ENCODE data around the gene LNPEP.

Gene LNPEP

GRCh38 chr5:96990102-96990501 lies 54.2 kb downstream of the LNPEP start:
- no peaks in the 10 kb centered on the region for H3K27me3 ChIP-seq (ENCODE audit: control insufficient read depth in 1 of 2, insufficient read depth in 2 of 2, low read length in 2 of 2)
- no peak overlapping the region for H3K9ac ChIP-seq (ENCODE audit: low read length)
- no peak overlapping the region for H3K27ac ChIP-seq (ENCODE audit: low read depth, low read length)
- H3K4me3 ChIP-seq (ENCODE audit: low read depth in 1 of 2, low read length in 2 of 2): no peak overlapping the region
- no peaks in the 10 kb centered on the region for H3K9me3 ChIP-seq (ENCODE audit: low read length)
- H3K4me1 ChIP-seq (ENCODE audit: insufficient read depth, low read length): peaks cover under 1% of the 10 kb centered on the region
- peaks cover 15% of the 10 kb centered on the region for H3K36me3 ChIP-seq (ENCODE audit: insufficient read depth, low read length)

GRCh38 chr5:96991708-96992107 lies 55.8 kb downstream of the LNPEP start:
- Histone ChIP-seq H3K36me3 (ENCODE audit: insufficient read depth, low read length) (peaks cover 15% of the 10 kb centered on the region), H3K4me3 (ENCODE audit: low read depth in 1 of 2, low read length in 2 of 2) (no peak overlapping the region), H3K27me3 (ENCODE audit: control insufficient read depth in 1 of 2, insufficient read depth in 2 of 2, low read length in 2 of 2) (no peaks in the 10 kb centered on the region), H3K27ac (ENCODE audit: low read depth, low read length) (no peak overlapping the region), H3K4me1 (ENCODE audit: insufficient read depth, low read length) (no peaks in the 10 kb centered on the region), H3K9me3 (ENCODE audit: low read length) (no peaks in the 10 kb centered on the region), H3K9ac (ENCODE audit: low read length) (no peak overlapping the region)

DNA sequence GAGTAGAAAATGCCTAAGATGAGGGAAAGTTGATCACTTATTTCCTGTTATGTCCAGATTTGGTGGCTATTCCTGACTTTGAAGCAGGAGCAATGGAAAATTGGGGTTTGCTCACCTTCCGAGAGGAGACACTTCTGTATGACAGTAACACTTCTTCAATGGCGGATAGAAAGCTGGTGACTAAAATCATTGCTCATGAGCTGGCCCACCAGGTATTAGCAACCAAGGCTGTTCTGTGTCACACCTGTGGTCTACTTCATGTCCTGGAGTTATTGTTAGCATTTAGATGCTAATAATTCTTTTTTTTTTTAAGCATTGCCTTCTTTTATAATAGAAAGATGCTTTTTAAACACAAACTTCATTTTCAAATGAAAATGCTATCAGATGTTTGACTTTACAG lies 57.9 kb downstream of the LNPEP start:
- peaks cover 21% of the 10 kb centered on the region for H3K36me3 ChIP-seq (ENCODE audit: insufficient read depth, low read length)
- no peak overlapping the region for H3K9ac ChIP-seq (ENCODE audit: low read length)
- no peaks in the 10 kb centered on the region for H3K9me3 ChIP-seq (ENCODE audit: low read length)
- no peak overlapping the region for H3K27ac ChIP-seq (ENCODE audit: low read depth, low read length)
- H3K27me3 ChIP-seq (ENCODE audit: control insufficient read depth in 1 of 2, insufficient read depth in 2 of 2, low read length in 2 of 2): no peaks in the 10 kb centered on the region
- no peaks in the 10 kb centered on the region for H3K4me1 ChIP-seq (ENCODE audit: insufficient read depth, low read length)
- H3K4me3 ChIP-seq (ENCODE audit: low read depth in 1 of 2, low read length in 2 of 2): no peak overlapping the region

DNA sequence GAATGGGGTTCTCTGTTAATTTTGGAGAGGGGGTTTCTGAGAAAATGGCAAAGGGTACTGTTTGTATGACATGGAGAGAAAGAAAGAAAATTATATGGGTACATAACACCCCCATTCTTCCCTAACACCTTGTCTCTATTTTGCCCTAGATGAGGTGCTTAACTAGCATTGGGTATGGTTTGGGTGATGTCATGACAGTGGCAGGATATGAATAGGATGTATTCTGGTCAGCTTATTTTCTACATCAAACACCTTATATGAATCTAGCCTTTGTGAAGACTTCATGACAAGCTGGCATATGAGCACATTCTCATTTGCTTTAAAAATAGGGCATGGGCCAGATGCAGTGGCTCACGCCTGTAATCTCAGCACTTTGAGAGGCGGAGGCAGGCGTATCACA lies 58.6 kb downstream of the LNPEP start:
- Histone ChIP-seq H3K36me3 (ENCODE audit: insufficient read depth, low read length) (peaks cover 23% of the 10 kb centered on the region), H3K27ac (ENCODE audit: low read depth, low read length) (no peak overlapping the region), H3K4me1 (ENCODE audit: insufficient read depth, low read length) (no peaks in the 10 kb centered on the region), H3K27me3 (ENCODE audit: control insufficient read depth in 1 of 2, insufficient read depth in 2 of 2, low read length in 2 of 2) (no peaks in the 10 kb centered on the region), H3K4me3 (ENCODE audit: low read depth in 1 of 2, low read length in 2 of 2) (no peak overlapping the region), H3K9me3 (ENCODE audit: low read length) (no peaks in the 10 kb centered on the region), H3K9ac (ENCODE audit: low read length) (no peak overlapping the region)

DNA sequence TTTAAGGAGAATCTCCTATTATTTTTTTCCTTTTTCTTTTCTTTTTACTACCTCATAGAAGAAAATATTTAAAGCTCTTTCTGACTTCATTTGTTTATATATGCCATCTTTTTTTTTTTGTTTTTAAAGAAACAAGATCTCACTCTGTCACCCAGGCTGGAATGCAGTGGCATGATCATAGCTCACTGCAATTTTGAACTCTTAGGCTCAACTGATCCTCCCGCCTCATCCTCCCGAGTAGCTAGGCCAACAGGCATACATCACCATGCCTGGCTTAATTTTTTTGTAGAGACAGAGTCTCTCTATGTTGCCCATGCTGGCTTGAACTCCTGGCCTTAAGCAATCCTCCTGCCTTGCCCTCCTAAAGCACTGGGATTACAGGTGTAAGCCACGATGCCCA lies 59.5 kb downstream of the LNPEP start:
- Histone ChIP-seq H3K27me3 (ENCODE audit: control insufficient read depth in 1 of 2, insufficient read depth in 2 of 2, low read length in 2 of 2) (no peaks in the 10 kb centered on the region), H3K4me3 (ENCODE audit: low read depth in 1 of 2, low read length in 2 of 2) (no peak overlapping the region), H3K9me3 (ENCODE audit: low read length) (no peaks in the 10 kb centered on the region), H3K9ac (ENCODE audit: low read length) (no peak overlapping the region), H3K36me3 (ENCODE audit: insufficient read depth, low read length) (peaks cover 30% of the 10 kb centered on the region), H3K4me1 (ENCODE audit: insufficient read depth, low read length) (no peaks in the 10 kb centered on the region), H3K27ac (ENCODE audit: low read depth, low read length) (no peak overlapping the region)

DNA sequence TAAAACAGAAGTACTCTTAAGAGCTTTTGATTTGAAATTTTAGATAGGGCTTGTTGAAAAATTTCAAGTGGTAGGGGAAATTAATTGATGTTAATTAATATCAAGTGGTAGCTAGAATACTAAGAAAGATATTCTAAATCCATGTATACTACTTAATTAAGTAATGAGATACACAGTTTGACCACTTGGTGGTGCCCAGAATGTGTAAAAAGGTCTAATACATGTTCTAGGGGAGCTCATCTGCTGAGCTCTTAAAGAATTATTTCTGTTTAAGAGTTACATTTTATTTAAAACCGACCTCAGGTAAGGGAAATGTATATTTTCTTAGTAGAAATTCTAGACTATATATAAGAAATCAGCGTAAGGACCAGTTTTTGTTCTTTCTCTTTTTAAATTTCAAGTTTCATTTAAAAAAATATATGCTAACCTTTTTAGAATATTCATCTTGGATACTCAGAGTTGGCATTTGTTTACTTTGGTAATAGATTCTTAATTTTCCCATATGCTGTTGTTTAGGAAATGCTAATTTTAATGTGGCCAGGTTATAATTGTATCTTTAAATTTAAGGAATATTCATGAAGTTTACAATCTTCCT lies 61.5 kb downstream of the LNPEP start:
- H3K9ac ChIP-seq (ENCODE audit: low read length): no peak overlapping the region
- no peaks in the 10 kb centered on the region for H3K9me3 ChIP-seq (ENCODE audit: low read length)
- H3K4me1 ChIP-seq (ENCODE audit: insufficient read depth, low read length): no peaks in the 10 kb centered on the region
- no peak overlapping the region for H3K4me3 ChIP-seq (ENCODE audit: low read depth in 1 of 2, low read length in 2 of 2)
- peaks cover 30% of the 10 kb centered on the region for H3K36me3 ChIP-seq (ENCODE audit: insufficient read depth, low read length)
- H3K27ac ChIP-seq (ENCODE audit: low read depth, low read length): no peak overlapping the region
- no peaks in the 10 kb centered on the region for H3K27me3 ChIP-seq (ENCODE audit: control insufficient read depth in 1 of 2, insufficient read depth in 2 of 2, low read length in 2 of 2)

GRCh38 chr5:96999856-97000255 lies 64.0 kb downstream of the LNPEP start:
- Histone ChIP-seq H3K4me3 (ENCODE audit: low read depth in 1 of 2, low read length in 2 of 2) (no peak overlapping the region), H3K36me3 (ENCODE audit: insufficient read depth, low read length) (peaks cover 25% of the 10 kb centered on the region), H3K9me3 (ENCODE audit: low read length) (no peaks in the 10 kb centered on the region), H3K4me1 (ENCODE audit: insufficient read depth, low read length) (no peaks in the 10 kb centered on the region), H3K9ac (ENCODE audit: low read length) (no peak overlapping the region), H3K27me3 (ENCODE audit: control insufficient read depth in 1 of 2, insufficient read depth in 2 of 2, low read length in 2 of 2) (no peaks in the 10 kb centered on the region), H3K27ac (ENCODE audit: low read depth, low read length) (no peak overlapping the region)

DNA sequence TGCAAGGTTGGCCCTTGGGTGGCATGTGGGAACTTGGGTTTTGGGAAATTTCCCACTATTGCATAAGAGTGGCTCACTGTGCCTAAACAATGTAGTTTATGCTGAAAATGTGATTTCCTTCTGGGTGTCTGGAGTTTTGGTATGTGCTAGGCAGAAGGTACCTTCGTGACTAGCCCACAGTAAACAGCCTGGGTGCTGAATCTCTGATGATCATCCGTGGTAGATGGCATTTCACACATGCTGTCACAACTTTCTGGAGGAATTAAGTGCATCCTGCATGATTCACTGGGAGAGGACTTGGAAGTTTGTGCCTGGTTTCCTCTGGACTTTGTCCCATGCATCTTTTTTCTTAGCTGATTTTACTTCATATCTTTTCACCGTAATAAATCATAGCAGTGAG lies 64.5 kb downstream of the LNPEP start:
- no peaks in the 10 kb centered on the region for H3K4me1 ChIP-seq (ENCODE audit: insufficient read depth, low read length)
- no peak overlapping the region for H3K9ac ChIP-seq (ENCODE audit: low read length)
- no peaks in the 10 kb centered on the region for H3K9me3 ChIP-seq (ENCODE audit: low read length)
- no peak overlapping the region for H3K27ac ChIP-seq (ENCODE audit: low read depth, low read length)
- no peaks in the 10 kb centered on the region for H3K27me3 ChIP-seq (ENCODE audit: control insufficient read depth in 1 of 2, insufficient read depth in 2 of 2, low read length in 2 of 2)
- H3K4me3 ChIP-seq (ENCODE audit: low read depth in 1 of 2, low read length in 2 of 2): no peak overlapping the region
- peaks cover 25% of the 10 kb centered on the region for H3K36me3 ChIP-seq (ENCODE audit: insufficient read depth, low read length)

- no peak overlapping the region for H3K27ac ChIP-seq (ENCODE audit: low read depth, low read length)
- no peak overlapping the region for H3K9ac ChIP-seq (ENCODE audit: low read length)
- no peaks in the 10 kb centered on the region for H3K27me3 ChIP-seq (ENCODE audit: control insufficient read depth in 1 of 2, insufficient read depth in 2 of 2, low read length in 2 of 2)
- H3K9me3 ChIP-seq (ENCODE audit: low read length): no peaks in the 10 kb centered on the region
- H3K4me1 ChIP-seq (ENCODE audit: insufficient read depth, low read length): no peaks in the 10 kb centered on the region
- H3K4me3 ChIP-seq (ENCODE audit: low read depth in 1 of 2, low read length in 2 of 2): no peak overlapping the region
- H3K36me3 ChIP-seq (ENCODE audit: insufficient read depth, low read length): peaks cover 25% of the 10 kb centered on the region
These were observed 67.1 kb downstream of the LNPEP start for GRCh38 chr5:97002983-97003382.

DNA sequence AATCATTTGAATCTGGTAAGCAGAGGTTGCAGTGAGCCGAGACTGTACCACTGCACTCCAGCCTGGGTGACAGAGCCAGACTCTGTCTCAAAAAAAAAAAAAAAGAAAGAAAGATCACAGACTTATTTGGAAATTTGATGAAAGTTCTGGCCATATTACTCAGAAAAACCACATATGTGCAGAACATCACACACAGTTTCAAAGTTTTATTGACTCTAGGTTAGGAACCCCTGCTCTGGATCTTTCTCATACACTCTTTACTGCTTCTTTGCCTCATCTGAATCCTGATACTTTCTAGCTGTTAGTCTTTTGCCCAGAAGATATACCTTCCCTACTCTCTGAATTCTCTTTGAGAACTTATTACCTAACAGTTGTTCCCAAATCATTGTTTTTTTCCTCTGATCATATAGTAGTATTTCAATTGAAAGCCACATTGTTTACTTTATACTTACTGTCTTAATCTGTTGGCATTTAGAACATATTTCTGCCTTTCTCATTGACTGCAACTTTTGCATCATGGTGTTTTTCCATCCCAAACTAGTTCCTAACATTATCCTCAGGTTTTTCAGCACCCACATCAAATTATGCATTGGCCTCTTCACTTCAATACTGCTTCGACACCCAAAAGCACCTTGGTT lies 68.7 kb downstream of the LNPEP start:
- no peaks in the 10 kb centered on the region for H3K9me3 ChIP-seq (ENCODE audit: low read length)
- H3K4me3 ChIP-seq (ENCODE audit: low read depth in 1 of 2, low read length in 2 of 2): no peak overlapping the region
- no peaks in the 10 kb centered on the region for H3K4me1 ChIP-seq (ENCODE audit: insufficient read depth, low read length)
- no peak overlapping the region for H3K9ac ChIP-seq (ENCODE audit: low read length)
- no peaks in the 10 kb centered on the region for H3K27me3 ChIP-seq (ENCODE audit: control insufficient read depth in 1 of 2, insufficient read depth in 2 of 2, low read length in 2 of 2)
- H3K27ac ChIP-seq (ENCODE audit: low read depth, low read length): no peak overlapping the region
- peaks cover 14% of the 10 kb centered on the region for H3K36me3 ChIP-seq (ENCODE audit: insufficient read depth, low read length)

GRCh38 chr5:97006454-97007060 lies 70.7 kb downstream of the LNPEP start:
- no peak overlapping the region for H3K9ac ChIP-seq (ENCODE audit: low read length)
- H3K4me1 ChIP-seq (ENCODE audit: insufficient read depth, low read length): no peaks in the 10 kb centered on the region
- H3K27ac ChIP-seq (ENCODE audit: low read depth, low read length): no peak overlapping the region
- no peaks in the 10 kb centered on the region for H3K9me3 ChIP-seq (ENCODE audit: low read length)
- H3K36me3 ChIP-seq (ENCODE audit: insufficient read depth, low read length): no peaks in the 10 kb centered on the region
- no peaks in the 10 kb centered on the region for H3K27me3 ChIP-seq (ENCODE audit: control insufficient read depth in 1 of 2, insufficient read depth in 2 of 2, low read length in 2 of 2)
- H3K4me3 ChIP-seq (ENCODE audit: low read depth in 1 of 2, low read length in 2 of 2): no peak overlapping the region

All from muscle layer of colon (tissue), 2 donors.